ENCODE data around the gene VPS26A.

GRCh38 chr10:69107176-69107490 is 16.8 kb upstream of the VPS26A start:
- TF ChIP-seq POLR2A (IDR thresholded peaks at IDR 0.05; ENCODE audit: low read length), result no peak
- TF ChIP-seq GATA1 (IDR thresholded peaks at IDR 0.05; ENCODE audit: low read depth, low read length), result no peak
